ENCODE results near the gene ALG10B. TPM values are rescaled to one million over a fixed set of nuclear protein-coding genes. Genes with fewer than 3 reads are reported as not detected.

Gene ALG10B
- total and polyA plus RNA-seq, 2 of the 8 experiments (the other 6 are each of a cell fraction or from before 2014, with no cell fraction given) = 3.2 to 5.4 TPM

DNA sequence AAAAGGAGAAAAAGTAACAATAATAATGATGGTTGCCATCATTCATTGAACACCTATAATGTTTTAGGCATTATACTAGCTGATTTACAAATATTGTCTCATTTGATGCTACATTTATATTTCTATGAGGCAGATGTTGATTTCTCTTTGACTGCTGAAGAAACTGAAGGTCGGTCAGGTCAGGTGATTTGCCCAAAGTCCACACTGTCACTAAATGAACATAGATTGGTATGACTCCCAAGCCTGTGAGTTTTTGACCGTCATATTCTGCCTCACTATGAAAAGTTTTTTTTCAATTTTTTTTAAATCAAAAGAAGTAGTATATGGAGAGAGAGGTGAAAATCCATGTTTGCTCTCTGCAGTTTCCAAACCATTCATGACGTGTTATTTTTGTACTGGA lies 10.8 kb downstream of the ALG10B start:
- Histone ChIP-seq H4K8ac (ENCODE audit: extremely low read depth, insufficient read depth, low read length) (no peak overlapping the region), H2BK120ac (replicated peaks; ENCODE audit: low read depth, low read length) (no peak overlapping the region), H3K9me3 (ENCODE audit: insufficient read depth in 2 of 2, low read depth in 1 of 2, low read length in 1 of 2) (peaks cover 0 to 9% of the 10 kb centered on the region in 2 experiments; a peak in 1 of 4 replicates), H3K4me2 (ENCODE audit: insufficient read depth in 1 of 2, low read depth in 2 of 2, low read length in 2 of 2) (no peak overlapping the region), H3K4ac (replicated peaks; ENCODE audit: insufficient read length, low read depth, low read length) (no peak overlapping the region), H2AFZ (ENCODE audit: low read length) (no peak overlapping the region), H3K79me2 (ENCODE audit: control insufficient read depth in 1 of 2, insufficient read depth in 2 of 2, low read length in 2 of 2) (no peaks in the 10 kb centered on the region), H3K14ac (ENCODE audit: insufficient read length) (no peak overlapping the region), H3K56ac (replicated peaks; ENCODE audit: insufficient read length, low read depth, low read length) (no peak overlapping the region), H3K79me1 (ENCODE audit: low read depth, low read length) (no peaks in the 10 kb centered on the region), H2AK5ac (ENCODE audit: low read depth, low read length) (no peak overlapping the region), H3K4me1 (replicated peaks in 1 of 4; ENCODE audit: control insufficient read depth in 3 of 4, insufficient read depth in 4 of 4, low read length in 3 of 4) (no peaks in the 10 kb centered on the region), H3K9ac (replicated peaks in 1 of 4; ENCODE audit: extremely low read depth in 1 of 4, low read depth in 3 of 4, low read length in 3 of 4) (no peak overlapping the region), H4K91ac (replicated peaks; ENCODE audit: insufficient read length, low read length) (no peak overlapping the region), H2BK20ac (ENCODE audit: low read length) (no peak overlapping the region), H3K36me3 (ENCODE audit: control insufficient read depth in 2 of 4, insufficient read depth in 4 of 4, low read length in 3 of 4) (no peaks in the 10 kb centered on the region; a peak in 1 of 8 replicates), H3K27ac (ENCODE audit: low read depth, low read length) (no peak overlapping the region), H3K23ac (ENCODE audit: insufficient read length) (no peak overlapping the region), H2BK5ac (ENCODE audit: low read depth, low read length) (no peak overlapping the region), H4K20me1 (replicated peaks in 1 of 2; ENCODE audit: control insufficient read depth in 1 of 2, insufficient read depth in 2 of 2, low read length in 2 of 2) (no peaks in the 10 kb centered on the region), H3K23me2 (ENCODE audit: low read depth, low read length) (no peaks in the 10 kb centered on the region), H3K18ac (ENCODE audit: extremely low read depth, low read length) (no peak overlapping the region), H3K4me3 (ENCODE audit: extremely low read depth in 1 of 4, insufficient read depth in 2 of 4, low read depth in 3 of 4, low read length in 4 of 4) (no peak overlapping the region), H4K5ac (ENCODE audit: insufficient read length, low read depth, low read length) (no peak overlapping the region), H2BK12ac (ENCODE audit: low read depth, low read length) (no peak overlapping the region), H3K27me3 (replicated peaks in 1 of 4; ENCODE audit: control insufficient read depth in 3 of 4, extremely low read depth in 1 of 4, insufficient read depth in 3 of 4, low read length in 3 of 4) (no peaks in the 10 kb centered on the region), H2BK15ac (ENCODE audit: low read length) (no peak overlapping the region)
- FAIRE-seq (no peak), DNase-seq (ENCODE audit: low read depth in 1 of 2, low spot score in 2 of 2) (no peak)
- TF ChIP-seq GABPA (IDR thresholded peaks at IDR 0.05; ENCODE audit: borderline replicate concordance, insufficient read depth, low read length) (no peak), SP1 (IDR thresholded peaks at IDR 0.05; ENCODE audit: low read depth, low read length) (no peak), GTF2F1 (IDR thresholded peaks at IDR 0.05; ENCODE audit: borderline replicate concordance, low read depth, low read length) (no peak), JUND (IDR thresholded peaks at IDR 0.05; ENCODE audit: low read length) (no peak), BACH1 (IDR thresholded peaks at IDR 0.05; ENCODE audit: low read length) (no peak), NRF1 (IDR thresholded peaks at IDR 0.05; ENCODE audit: low read depth, low read length) (no peak), JUN (IDR thresholded peaks at IDR 0.05; ENCODE audit: low read depth, low read length) (no peak), CTBP2 (IDR thresholded peaks at IDR 0.05; ENCODE audit: borderline replicate concordance, insufficient read depth, insufficient read length, low read length) (no peak), KDM4A (IDR thresholded peaks at IDR 0.05; ENCODE audit: low read depth, low read length, severe bottlenecking) (no peak), ASH2L (IDR thresholded peaks at IDR 0.05; ENCODE audit: low read length) (no peak), NANOG (IDR thresholded peaks at IDR 0.05; ENCODE audit: insufficient read depth, low read depth, low read length, poor library complexity, severe bottlenecking) (no peak), POLR2AphosphoS5 (IDR thresholded peaks at IDR 0.05; ENCODE audit: low read depth, low read length) (no peak), CREB1 (IDR thresholded peaks at IDR 0.05) (no peak)
- WGBS, 2 experiments (ENCODE audit: extremely low coverage in 1 of 2, insufficient coverage in 1 of 2, insufficient read length in 1 of 2, insufficient replicate concordance in 2 of 2, low coverage in 1 of 2, low lambda C conversion rate in 2 of 2, missing lambda C conversion rate in 1 of 2) = 94% methylated on average over 3 of the region's 3 CpGs; no CpG with 5 or more reads in 1 of the 2 experiments
- POLR2A ChIA-PET (ENCODE audit: partially characterized antibody) = no interaction called here
- CTCF ChIA-PET (ENCODE audit: partially characterized antibody) = interaction anchor here (0.6 to 1.3 kb wide), 5 partner anchors 12 to 888 kb away, joined by 3 read pairs; no protein-coding TSS in a partner anchor
